NOMO-1 (cell line): ENCODE measurements around the gene CDK6.

Experiments used
- DNase-seq, 2 experiments: peaks; one replicate each; lab custom pipeline; 2025; ENCODE audit not compliant: unreplicated experiment in 2 of 2; lab: John Stamatoyannopoulos, UW

The CDK6 gene

DNA sequence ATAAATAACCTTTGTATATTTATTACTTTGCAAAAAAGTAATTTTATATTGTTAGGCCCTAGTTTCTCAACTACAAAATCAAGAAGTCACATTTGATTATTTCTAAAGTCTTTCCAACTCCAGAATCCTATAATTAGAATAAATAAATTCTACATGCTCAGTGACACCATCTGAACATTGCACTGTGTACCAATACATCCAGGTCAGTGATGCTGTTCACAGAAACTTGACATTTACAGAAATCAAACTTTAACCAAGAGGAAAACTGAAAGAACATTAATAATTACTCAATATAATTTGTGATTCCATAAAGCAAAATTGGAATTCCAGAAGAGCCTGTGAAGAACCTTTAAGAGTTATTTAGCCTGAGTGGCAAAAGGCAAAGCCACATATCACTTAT lies 142.2 kb downstream of the CDK6 start:
- no peak for DNase-seq

- DNase-seq: no peak
Measured at GRCh38 chr7:92693519-92693918, 142.9 kb downstream of the CDK6 start.

DNA sequence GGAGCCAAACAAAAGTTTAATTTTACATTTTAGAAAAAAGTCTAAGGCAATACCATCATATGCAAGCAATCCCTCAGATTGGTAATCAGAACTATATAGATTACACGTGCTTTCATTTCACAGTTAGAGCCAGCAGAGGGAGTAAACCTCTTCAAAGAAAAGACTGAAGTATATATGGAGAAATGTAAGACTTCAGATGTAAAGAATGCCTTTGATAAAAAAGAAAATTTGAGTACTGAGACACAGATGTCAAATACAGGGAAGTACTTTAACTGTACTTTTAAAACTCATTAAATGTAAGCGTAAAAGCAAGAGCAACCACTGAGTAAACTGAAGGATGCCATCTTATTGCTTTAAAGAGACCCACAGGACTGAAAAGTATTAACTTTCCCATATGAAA lies 144.8 kb downstream of the CDK6 start:
- DNase-seq: peak; percentile 44 to 99

- DNase-seq: no peak
Measured at GRCh38 chr7:92685136-92686042, 151.0 kb downstream of the CDK6 start.

DNA sequence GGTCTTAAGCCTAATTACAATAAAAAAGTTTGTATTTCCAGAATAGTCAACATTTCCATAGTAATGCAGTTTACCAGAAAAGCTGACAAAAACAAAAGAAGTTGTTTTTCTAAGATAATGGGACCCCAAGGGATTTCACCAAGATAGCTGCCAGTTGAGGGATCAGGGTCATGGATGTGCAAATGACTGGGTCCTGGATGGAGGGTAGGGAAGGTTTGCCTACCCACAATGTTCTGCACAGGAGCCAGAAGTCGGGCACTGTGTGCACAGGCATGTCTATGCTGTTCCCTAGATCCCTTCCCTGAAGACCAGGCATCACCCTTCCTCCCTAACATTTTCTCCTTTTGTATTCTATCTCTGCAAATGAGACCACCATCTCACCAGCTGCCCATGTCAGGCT lies 152.1 kb downstream of the CDK6 start:
- no peak for DNase-seq

DNA sequence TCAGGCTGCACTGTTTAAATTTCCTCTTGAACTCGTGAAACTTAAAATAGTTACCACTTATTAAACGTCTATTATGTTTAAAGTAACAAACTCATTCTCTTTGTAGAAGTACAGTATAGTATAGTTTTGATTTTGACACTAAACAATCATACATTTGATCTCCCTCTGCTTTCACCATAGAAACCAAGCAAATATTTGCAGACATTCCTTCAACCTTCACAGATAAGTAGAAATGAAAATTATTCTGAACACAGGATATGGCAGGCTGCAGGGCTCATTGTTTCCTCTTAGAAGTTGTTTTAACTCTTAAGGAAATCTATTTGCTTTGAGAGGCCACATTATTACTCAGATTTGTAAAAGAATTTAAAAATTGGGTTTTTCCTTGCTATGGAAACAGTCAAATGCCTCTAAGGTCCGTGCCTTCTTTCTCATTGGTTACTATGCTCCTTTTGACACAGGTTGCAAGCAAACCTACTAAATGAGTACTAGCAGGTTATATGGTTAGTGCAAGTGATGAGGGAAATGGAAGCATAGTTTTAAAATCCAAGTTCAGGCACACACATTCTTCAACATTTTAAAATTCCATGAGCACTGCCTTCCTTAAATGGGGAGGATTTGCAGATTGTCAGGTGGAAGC lies 153.4 kb downstream of the CDK6 start:
- DNase-seq: no peak

DNA sequence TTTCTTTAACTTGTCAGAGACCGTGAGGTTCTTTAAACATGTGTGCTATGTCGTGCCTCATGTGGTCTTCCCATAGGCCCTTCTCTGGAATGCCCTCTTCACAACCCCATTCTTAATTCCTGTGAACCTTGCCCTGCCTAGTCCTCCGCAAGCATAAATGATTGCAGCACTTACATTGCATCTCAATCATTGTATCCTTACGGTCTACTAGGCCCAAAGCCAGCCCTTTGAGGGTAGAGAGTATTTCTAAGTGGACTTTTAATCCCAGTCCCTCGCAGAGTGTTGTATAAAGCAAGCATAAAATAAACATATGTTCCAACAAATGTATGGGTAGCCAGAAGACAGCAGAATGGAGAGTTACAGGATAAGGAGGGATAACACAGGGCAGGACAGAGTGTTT lies 154.0 kb downstream of the CDK6 start:
- DNase-seq: no peak

DNA sequence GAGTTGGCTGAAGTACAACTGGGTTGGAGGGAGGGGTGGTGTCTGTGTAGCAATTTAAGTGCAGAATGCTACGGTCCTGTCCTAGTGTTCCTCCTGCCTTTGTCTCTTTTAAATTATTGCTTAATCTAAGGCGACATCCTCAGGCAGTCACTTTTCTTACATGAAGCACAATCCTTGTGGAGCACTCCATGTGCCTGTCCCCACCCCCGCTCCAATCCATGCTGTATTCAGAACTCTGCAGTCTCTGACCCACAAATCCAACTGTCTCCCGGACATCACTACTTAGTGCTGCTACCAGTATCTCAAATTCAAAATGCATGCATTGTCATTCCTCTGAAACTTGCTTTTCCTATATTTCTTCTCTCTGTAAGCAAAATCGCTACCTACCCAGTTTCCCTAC lies 154.7 kb downstream of the CDK6 start:
- DNase-seq: no peak

GRCh38 chr7:92680442-92680841 lies 155.9 kb downstream of the CDK6 start:
- no peak for DNase-seq

- DNase-seq: no peak
Measured at GRCh38 chr7:92678291-92678920, 158.0 kb downstream of the CDK6 start.

DNA sequence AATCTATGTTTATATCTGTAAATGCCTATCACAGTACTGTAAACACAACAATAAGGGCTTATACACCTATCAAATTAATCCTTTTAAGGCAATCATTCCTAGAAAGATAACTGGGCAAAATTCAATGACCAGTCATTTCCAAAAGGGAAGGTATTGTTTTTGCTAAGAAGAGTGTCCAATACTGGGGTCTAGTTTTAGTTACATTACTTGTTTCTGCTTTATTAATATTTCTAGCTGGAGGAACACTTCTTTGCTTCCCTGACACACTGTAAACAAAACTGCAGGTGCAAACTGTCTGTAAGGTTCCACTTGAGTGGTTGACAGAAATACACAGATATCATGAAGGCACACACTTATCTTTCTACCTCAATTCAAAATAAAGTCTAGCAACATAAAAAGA lies 162.0 kb downstream of the CDK6 start:
- no peak for DNase-seq

DNA sequence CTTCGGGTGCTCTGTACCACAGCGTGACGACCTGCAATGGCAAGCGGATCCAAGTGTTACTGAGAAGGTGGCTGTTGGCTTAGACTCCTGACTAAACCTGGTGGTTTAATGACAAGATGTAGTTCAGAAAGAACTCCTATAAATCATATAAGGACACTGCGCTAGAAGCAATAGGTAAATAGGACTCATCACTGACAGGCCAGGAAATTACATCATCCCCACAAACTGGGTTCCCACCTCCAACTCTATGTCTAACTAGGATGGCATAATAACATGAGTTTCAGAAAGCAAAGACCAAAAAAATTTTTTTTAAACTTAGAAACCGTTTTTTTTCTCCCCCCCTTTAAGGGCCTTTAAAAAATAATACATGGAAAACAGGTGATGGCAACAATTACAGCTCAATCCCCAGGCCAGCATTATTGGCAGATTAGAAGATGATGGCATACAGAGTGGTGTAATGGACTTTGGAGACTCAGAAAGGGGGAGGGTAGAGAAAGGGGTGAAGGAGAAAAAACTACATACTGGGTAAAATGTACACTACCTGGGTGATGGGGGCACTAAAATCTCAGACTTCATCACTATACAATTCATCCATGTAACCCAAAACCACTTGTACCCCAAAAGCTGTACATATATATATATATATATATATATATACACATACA lies 164.7 kb downstream of the CDK6 start:
- peak in 1 of 2 experiments; percentile 33 for DNase-seq

- no peak for DNase-seq
Measured at GRCh38 chr7:92670204-92670851, 166.0 kb downstream of the CDK6 start.

DNA sequence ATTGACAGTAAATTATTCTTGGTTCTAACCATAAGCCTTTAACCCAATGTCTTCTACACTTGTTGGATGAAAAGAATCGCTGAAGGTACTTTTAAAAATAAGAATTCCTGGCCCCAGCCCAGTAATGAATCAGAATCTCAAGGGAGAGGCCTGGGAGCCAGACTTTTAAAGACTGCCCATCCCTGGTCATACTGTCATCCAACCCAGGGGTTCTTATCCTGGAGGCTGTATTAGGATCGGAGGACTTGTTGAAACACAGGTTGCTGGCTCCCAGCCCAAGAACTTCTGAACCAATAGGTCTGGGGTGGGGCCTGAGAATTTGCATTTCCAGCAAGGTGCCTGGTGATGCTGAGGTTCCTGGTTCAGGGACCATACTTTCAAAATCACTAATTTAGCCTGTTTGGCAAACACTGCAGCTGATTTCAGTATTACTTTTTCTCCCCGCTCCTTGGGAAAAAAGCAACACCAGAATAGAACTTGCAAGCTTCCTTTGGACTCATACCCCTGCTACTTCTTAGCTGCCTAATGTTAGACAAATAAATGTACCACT lies 166.7 kb downstream of the CDK6 start:
- no peak for DNase-seq

GRCh38 chr7:92668564-92668963 lies 167.8 kb downstream of the CDK6 start:
- DNase-seq: no peak

DNA sequence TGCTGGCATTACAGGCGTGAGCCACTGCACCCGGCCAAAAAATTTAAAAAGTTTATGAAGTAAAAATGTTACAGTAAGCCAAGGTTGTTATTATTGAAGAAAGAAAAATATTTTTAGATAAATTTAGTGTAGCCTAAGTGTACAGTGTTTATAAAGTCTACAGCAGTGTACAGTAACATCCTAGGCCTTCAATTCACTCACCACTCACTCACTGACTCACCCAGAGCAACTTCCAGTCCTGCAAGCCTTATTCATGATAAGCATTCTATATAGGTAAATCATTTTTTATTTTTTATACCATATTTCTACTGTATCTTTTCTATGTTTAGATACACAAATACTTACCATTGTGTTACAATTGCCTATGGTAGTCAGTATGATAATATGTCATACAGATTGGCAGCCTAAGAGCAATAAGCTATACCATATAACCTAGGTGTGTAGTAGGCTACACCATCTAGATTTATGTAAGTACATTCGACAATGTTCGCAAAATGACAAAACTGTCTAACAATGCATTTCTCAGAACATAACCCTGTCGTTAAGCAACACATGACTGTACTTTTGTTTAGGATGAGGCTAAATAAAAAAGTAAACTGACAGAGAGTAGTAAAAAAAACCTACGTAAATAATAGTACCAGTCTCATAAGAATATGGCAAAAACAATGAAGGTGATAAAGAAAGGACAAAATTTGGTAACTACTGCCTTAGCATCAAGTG lies 168.4 kb downstream of the CDK6 start:
- no peak for DNase-seq

- no peak for DNase-seq
Measured at GRCh38 chr7:92665926-92666325, 170.4 kb downstream of the CDK6 start.

DNA sequence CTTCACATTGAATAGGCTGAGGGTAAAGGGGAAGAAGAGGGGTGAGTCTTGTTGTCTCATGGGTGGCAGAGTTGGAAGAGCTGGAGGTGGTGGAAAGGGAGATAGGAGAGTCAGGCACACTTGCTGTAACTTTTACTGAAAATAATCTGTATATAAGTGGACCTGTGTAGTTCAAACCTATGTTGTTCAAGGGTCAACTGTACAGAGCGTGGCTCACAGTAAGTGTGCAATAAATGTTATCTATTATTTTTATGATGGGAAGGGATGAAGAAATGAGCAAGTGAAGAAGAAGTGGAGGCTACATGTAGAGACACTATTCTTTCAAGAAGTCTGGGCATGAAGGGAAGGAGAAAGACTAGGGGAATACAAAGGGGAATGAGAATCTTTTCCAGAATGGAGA lies 174.7 kb downstream of the CDK6 start:
- no peak for DNase-seq

DNA sequence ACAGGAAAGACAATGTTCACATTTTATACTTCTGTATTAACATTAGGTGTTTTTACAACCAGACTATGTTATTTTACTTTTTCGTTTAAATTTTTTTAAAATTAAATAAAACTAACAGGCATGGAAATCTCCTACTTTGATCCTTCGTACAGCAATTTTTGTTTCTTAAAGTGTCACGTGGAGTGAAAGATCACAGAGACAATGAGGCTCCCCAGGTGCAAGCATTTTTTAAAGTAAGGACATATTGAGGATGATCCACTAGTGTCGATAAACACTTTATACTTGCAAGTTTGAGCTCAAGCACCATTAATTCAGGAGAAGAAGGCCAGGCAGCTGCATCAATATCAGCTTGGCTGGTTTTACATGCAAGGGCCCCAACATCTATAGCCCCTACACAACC lies 177.7 kb downstream of the CDK6 start:
- no peak for DNase-seq

DNA sequence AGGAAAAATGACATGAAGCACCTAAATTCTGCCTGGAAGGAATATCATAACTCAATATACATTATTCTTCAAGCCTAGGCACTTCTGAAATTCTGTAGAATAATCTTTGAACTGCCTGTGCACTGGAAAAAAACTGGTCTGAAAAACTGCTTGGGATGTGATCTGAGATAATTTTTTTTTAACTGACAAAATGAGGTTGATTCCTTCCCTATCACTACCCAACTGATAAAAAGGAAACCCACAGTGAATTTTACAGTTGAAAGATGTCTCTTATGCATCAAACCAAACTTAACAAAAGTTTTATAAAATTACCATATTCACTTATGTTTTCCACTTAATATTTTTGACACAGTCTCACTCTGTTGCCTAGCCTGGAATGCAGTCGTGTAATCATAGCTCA lies 179.0 kb downstream of the CDK6 start:
- no peak for DNase-seq
